Right lobe of liver (tissue), 4 donors: Measurements from ENCODE around the gene SLC25A38.

Source experiments
- POLR2A ChIP-seq: fragments of 450-650 bp; IDR thresholded peaks from one replicate; pipeline ENCODE4 v1.6.1; 2017; ENCODE audit warnings: antibody characterized with exemption, mild to moderate bottlenecking
- TF ChIP-seq, protein P1 (sequence below), 4 donors: fragments of 200-600 bp in 3 of 4; fragments of 450-650 bp in 1 of 4; IDR thresholded peaks; one replicate each; pipeline versions ENCODE4 v1.5.1 to v1.8.0; 2016 to 2022; ENCODE audit warnings: antibody characterized with exemption in 4 of 4, mild to moderate bottlenecking in 2 of 4
- donor health status: DM: no; HTN: no; CAD: no.
- donor health status: DM: no; HTN: no; CAD: no.
- donor health status: DM: no; HTN: yes; CAD: no.

DNA sequence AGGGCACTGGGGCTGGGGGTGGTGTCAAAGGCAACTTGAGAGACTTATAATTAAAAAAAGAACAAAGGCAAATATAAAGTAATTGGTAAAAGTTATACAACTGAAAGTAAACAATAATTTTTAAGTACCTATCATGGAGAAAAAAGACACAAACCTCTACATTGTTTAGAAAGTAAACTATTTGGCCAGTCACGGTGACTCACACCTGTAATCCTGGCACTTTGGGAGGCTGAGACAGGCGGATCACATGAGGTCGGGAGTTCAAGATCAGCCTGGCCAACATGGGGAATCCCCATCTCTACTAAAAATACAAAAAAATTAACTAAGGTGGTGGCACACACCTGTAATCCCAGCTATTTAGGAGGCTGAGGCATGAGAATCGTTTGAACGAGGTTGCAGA lies 49.2 kb downstream of the SLC25A38 start:
- TF ChIP-seq, protein P1, sequence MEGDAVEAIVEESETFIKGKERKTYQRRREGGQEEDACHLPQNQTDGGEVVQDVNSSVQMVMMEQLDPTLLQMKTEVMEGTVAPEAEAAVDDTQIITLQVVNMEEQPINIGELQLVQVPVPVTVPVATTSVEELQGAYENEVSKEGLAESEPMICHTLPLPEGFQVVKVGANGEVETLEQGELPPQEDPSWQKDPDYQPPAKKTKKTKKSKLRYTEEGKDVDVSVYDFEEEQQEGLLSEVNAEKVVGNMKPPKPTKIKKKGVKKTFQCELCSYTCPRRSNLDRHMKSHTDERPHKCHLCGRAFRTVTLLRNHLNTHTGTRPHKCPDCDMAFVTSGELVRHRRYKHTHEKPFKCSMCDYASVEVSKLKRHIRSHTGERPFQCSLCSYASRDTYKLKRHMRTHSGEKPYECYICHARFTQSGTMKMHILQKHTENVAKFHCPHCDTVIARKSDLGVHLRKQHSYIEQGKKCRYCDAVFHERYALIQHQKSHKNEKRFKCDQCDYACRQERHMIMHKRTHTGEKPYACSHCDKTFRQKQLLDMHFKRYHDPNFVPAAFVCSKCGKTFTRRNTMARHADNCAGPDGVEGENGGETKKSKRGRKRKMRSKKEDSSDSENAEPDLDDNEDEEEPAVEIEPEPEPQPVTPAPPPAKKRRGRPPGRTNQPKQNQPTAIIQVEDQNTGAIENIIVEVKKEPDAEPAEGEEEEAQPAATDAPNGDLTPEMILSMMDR (IDR thresholded peaks at IDR 0.05): no peak
- TF ChIP-seq POLR2A: no peak
